Cardiac ventricle fibroblast (primary cell): Measurements from ENCODE around the gene CREB3L4. TPM values are rescaled to one million over a fixed set of nuclear protein-coding genes. Genes with fewer than 3 reads are reported as not detected.

Experiments used
- total RNA-seq: library from RNA; depleted of rRNA; stranded (reverse); fragments of >200 nt; gene quantifications from 2 replicates; pipeline ENCODE4 v1.2.3, GENCODE V29; 2015

Gene CREB3L4
- total RNA-seq, result 5.9 and 11.5 TPM in 2 replicates

GRCh38 chr1:153967107-153967999 lies at the start of gene CREB3L4:
CREB3L4 (plus strand) TSS chr1:153967902; CDS start chr1:153968526, 624 bp downstream.

GRCh38 chr1:153922972-153923925 lies 44.5 kb upstream of the CREB3L4 start, which contains the start of gene GATAD2B:
GATAD2B (minus strand) TSS chr1:153922972; CDS start chr1:153828347, 94,625 bp downstream.

GRCh38 chr1:153946622-153947241 lies 21.0 kb upstream of the CREB3L4 start, which contains the start of gene DENND4B:
DENND4B (minus strand) TSS chr1:153946718; CDS start chr1:153944374, 2,344 bp downstream.

GRCh38 chr1:153958111-153958960 lies 9.4 kb upstream of the CREB3L4 start, which contains the start of gene CRTC2:
CRTC2 (minus strand) TSS chr1:153958612; CDS start chr1:153958497, 115 bp downstream.

GRCh38 chr1:153963030-153963849 lies 4.5 kb upstream of the CREB3L4 start, which contains the start of gene SLC39A1:
SLC39A1 (minus strand) TSS chr1:153963537; CDS start chr1:153962715, 822 bp downstream.

GRCh38 chr1:153977250-153978240 lies 9.8 kb downstream of the CREB3L4 start, which contains the start of gene JTB:
JTB (minus strand) TSS chr1:153977674; CDS start chr1:153977252, 422 bp downstream.

GRCh38 chr1:153985941-153986761 lies 18.4 kb downstream of the CREB3L4 start, which contains the start of gene RAB13:
RAB13 (minus strand) TSS chr1:153986339; CDS start chr1:153986236, 103 bp downstream.

GRCh38 chr1:153990468-153991150 lies 22.9 kb downstream of the CREB3L4 start, which contains the start of gene RPS27:
RPS27 (plus strand) TSS chr1:153990762; CDS start chr1:153990797, 35 bp downstream.

Other genes starting within 250 kb of the CREB3L4 start
- gene INTS3, start 239.9 kb upstream of the CREB3L4 start, total RNA-seq, result 28.0 and 28.3 TPM in 2 replicates
- gene SLC27A3, start 192.5 kb upstream of the CREB3L4 start, total RNA-seq, result 46.1 and 48.2 TPM in 2 replicates
- 19.0 and 20.6 TPM in 2 replicates for gene GATAD2B, start 44.9 kb upstream of the CREB3L4 start, total RNA-seq
- 8.5 and 15.3 TPM in 2 replicates for gene DENND4B, start 21.2 kb upstream of the CREB3L4 start, total RNA-seq
- 6.4 and 7.4 TPM in 2 replicates for gene CRTC2, start 9.3 kb upstream of the CREB3L4 start, total RNA-seq
- 82.4 and 94.3 TPM in 2 replicates for gene SLC39A1, start 4.4 kb upstream of the CREB3L4 start, total RNA-seq
- gene JTB, start 9.8 kb downstream of the CREB3L4 start, total RNA-seq, result 180 and 184 TPM in 2 replicates
- gene RAB13, start 18.4 kb downstream of the CREB3L4 start, total RNA-seq, result 97.1 and 105 TPM in 2 replicates
- gene RPS27, start 22.9 kb downstream of the CREB3L4 start, total RNA-seq, result 1,536 and 1,696 TPM in 2 replicates
- not detected in 2 replicates for gene NUP210L, start 187.2 kb downstream of the CREB3L4 start, total RNA-seq
- gene TPM3, start 224.2 kb downstream of the CREB3L4 start, total RNA-seq, result 222 and 313 TPM in 2 replicates
- not detected in 2 replicates for gene CFAP141, start 238.4 kb downstream of the CREB3L4 start, total RNA-seq